CD4-positive, alpha-beta T cell treated with Interleukin-6 for 4 hours (primary cell): ENCODE data around the gene SAYSD1.
"Not testable (repeated sequence)": the region's sequence is repeated elsewhere in the genome, so short reads cannot be mapped to it uniquely, and the experiment has no call there.

Source experiments
- DNase-seq: peaks from one replicate; pipeline ENCODE4 v3.0.0-alpha.2; 2020; ENCODE audit warnings: mixed read lengths

Gene SAYSD1

GRCh38 chr6:39114704-39115599 lies at the start of gene SAYSD1:
Gene SAYSD1 (minus strand): TSS chr6:39115186. CDS start chr6:39115089, 97 bp downstream.
- DNase-seq, result peak; percentile 95

- no peak for DNase-seq
Measured at GRCh38 chr6:39157511-39157910, 42.5 kb upstream of the SAYSD1 start.

GRCh38 chr6:39156801-39157200 lies 41.8 kb upstream of the SAYSD1 start:
- no peak for DNase-seq

- no peak for DNase-seq
Measured at GRCh38 chr6:39154705-39155104, 39.7 kb upstream of the SAYSD1 start.

- no peak for DNase-seq
Measured at GRCh38 chr6:39153766-39154397, 38.9 kb upstream of the SAYSD1 start.

- DNase-seq, result no peak
Measured at GRCh38 chr6:39152262-39152661, 37.3 kb upstream of the SAYSD1 start.

- DNase-seq, result no peak
Measured at GRCh38 chr6:39151211-39151610, 36.2 kb upstream of the SAYSD1 start.

GRCh38 chr6:39144481-39145173 lies 29.6 kb upstream of the SAYSD1 start:
- no peak for DNase-seq

GRCh38 chr6:39143238-39143930 lies 28.4 kb upstream of the SAYSD1 start:
- DNase-seq, result no peak

- no peak for DNase-seq
Measured at GRCh38 chr6:39140556-39141167, 25.7 kb upstream of the SAYSD1 start.

GRCh38 chr6:39137245-39137644 lies 22.3 kb upstream of the SAYSD1 start:
- DNase-seq, result peak; percentile 39

- DNase-seq, result not testable (repeated sequence)
Measured at GRCh38 chr6:39136207-39136606, 21.2 kb upstream of the SAYSD1 start.

- DNase-seq, result not testable (repeated sequence)
Measured at GRCh38 chr6:39134761-39135160, 19.8 kb upstream of the SAYSD1 start.

GRCh38 chr6:39130691-39131090 lies 15.7 kb upstream of the SAYSD1 start:
- no peak for DNase-seq

GRCh38 chr6:39128832-39129231 lies 13.8 kb upstream of the SAYSD1 start:
- DNase-seq, result no peak

GRCh38 chr6:39128106-39128505 lies 13.1 kb upstream of the SAYSD1 start:
- DNase-seq, result no peak

- DNase-seq, result no peak
Measured at GRCh38 chr6:39124114-39124513, 9.1 kb upstream of the SAYSD1 start.

GRCh38 chr6:39118921-39119320 lies 3.9 kb upstream of the SAYSD1 start:
- no peak for DNase-seq

GRCh38 chr6:39114388-39114703 lies 640 bp downstream of the SAYSD1 start:
- DNase-seq, result no peak

GRCh38 chr6:39113788-39114187 lies 1.2 kb downstream of the SAYSD1 start:
- no peak for DNase-seq

- DNase-seq, result no peak
Measured at GRCh38 chr6:39111280-39111679, 3.7 kb downstream of the SAYSD1 start.

GRCh38 chr6:39108041-39108839 lies 6.7 kb downstream of the SAYSD1 start:
- no peak for DNase-seq
